K562 (cell line): ENCODE measurements around the gene DBNL. TPM values are rescaled to one million over a fixed set of nuclear protein-coding genes. Genes with fewer than 3 reads are reported as not detected.
"Not testable (repeated sequence)": the region's sequence is repeated elsewhere in the genome, so short reads cannot be mapped to it uniquely, and the experiment has no call there.

Source experiments
- ATAC-seq: fragments of 200-7000 bp; cut with Tn5 transposase; 3 replicates; pipeline ENCODE4 v1.9.1; 2020; ENCODE audit warnings: moderate library complexity
- BruUV-seq: library from RNA; stranded (reverse); fragments of 400-500 nt; replicated peaks from 2 replicates; lab custom pipeline; 2021; lab: Mats Ljungman, UMichigan
- CTCF ChIA-PET: fragments of 300-600 bp; formaldehyde crosslinking; extraction: SDS; loops from one replicate; lab custom pipeline; 2021; ENCODE audit warnings: low intra/inter-chr PET ratio; lab: Yijun Ruan, JAX
- POLR2A ChIA-PET: fragments of 300-600, 350-650 bp; sonication (Branson Sonifier 250); formaldehyde crosslinking; extraction: SDS; loops from one replicate; lab custom pipeline; 2021; ENCODE audit warnings: antibody characterized with exemption, inconsistent platforms; lab: Yijun Ruan, JAX
- DNase-seq, 4 experiments: peaks; one replicate each; pipeline versions ENCODE4 v3.0.0 to v3.0.0-alpha.2; 2011 to 2018; ENCODE audit warnings: low spot score in 3 of 4, mixed read lengths in 3 of 4; ENCODE audit errors: extremely low read depth in 1 of 4
- FAIRE-seq: peaks from 2 replicates; lab custom pipeline; 2011; peaks lifted over from hg19 to GRCh38; lab: Jason Lieb, UNC
- H2AFZ ChIP-seq: 2 replicates; pipeline ENCODE4 v1.6.0; 2011; ENCODE audit warnings: low read depth, low read length, control low read depth, inconsistent platforms
- H3K27ac ChIP-seq: fragments of 200-600 bp; 3 replicates; pipeline ENCODE4 v1.8.0; 2011; ENCODE audit warnings: low read depth, mild to moderate bottlenecking, control low read depth, inconsistent platforms, low read length, moderate library complexity, mixed read lengths; ENCODE audit errors: extremely low read depth
- H3K27me3 ChIP-seq, 2 experiments: fragments of 300-600 bp in 1 of 2; 2 replicates in 1 of 2; 3 replicates in 1 of 2; pipeline versions ENCODE4 v1.6.0 to v1.8.0; 2011; ENCODE audit warnings: inconsistent platforms in 2 of 2, low read length in 2 of 2, mild to moderate bottlenecking in 1 of 2, mixed read lengths in 1 of 2, moderate library complexity in 1 of 2; ENCODE audit not compliant: control insufficient read depth in 2 of 2, insufficient read depth in 2 of 2
- H3K36me3 ChIP-seq: fragments of 300-600 bp; 3 replicates; pipeline ENCODE4 v1.8.0; 2011; ENCODE audit warnings: mild to moderate bottlenecking, low read length, inconsistent platforms; ENCODE audit not compliant: control insufficient read depth, insufficient read depth
- H3K4me1 ChIP-seq, 2 experiments: fragments of 200-600 bp in 1 of 2; replicated peaks in 1 of 2; 2 replicates in 1 of 2; 3 replicates in 1 of 2; pipeline versions ENCODE4 v1.5.1 to v1.8.0; 2011; ENCODE audit warnings: inconsistent platforms in 2 of 2, low read length in 2 of 2, mild to moderate bottlenecking in 1 of 2, mixed read lengths in 1 of 2, moderate library complexity in 1 of 2; ENCODE audit not compliant: control insufficient read depth in 2 of 2, insufficient read depth in 2 of 2
- H3K4me2 ChIP-seq: 2 replicates; pipeline ENCODE4 v1.6.1; 2011; ENCODE audit warnings: low read length, control low read depth, inconsistent platforms, mixed read lengths; ENCODE audit not compliant: insufficient read depth
- H3K4me3 ChIP-seq: fragments of 200-600 bp; sonication (generic), shearing (Covaris generic); 2 replicates; pipeline ENCODE4 v1.5.1; 2016; ENCODE audit warnings: control low read depth, inconsistent platforms
- H3K79me2 ChIP-seq: fragments of 200-600 bp; 3 replicates; pipeline ENCODE4 v1.8.0; 2011; ENCODE audit warnings: low read length, inconsistent platforms; ENCODE audit not compliant: control insufficient read depth, insufficient read depth
- H3K9ac ChIP-seq, 2 experiments: 2 replicates each; pipeline versions ENCODE4 v1.6.0 to v1.6.1; 2011; ENCODE audit warnings: low read depth in 2 of 2, low read length in 2 of 2, control low read depth in 1 of 2, inconsistent platforms in 1 of 2, mild to moderate bottlenecking in 1 of 2, mixed read lengths in 1 of 2; ENCODE audit not compliant: insufficient read depth in 1 of 2
- H3K9me1 ChIP-seq: one replicate; pipeline ENCODE4 v1.6.0; 2011; ENCODE audit warnings: inconsistent platforms, mild to moderate bottlenecking, low read length, moderate library complexity; ENCODE audit not compliant: control insufficient read depth, insufficient read depth
- H3K9me3 ChIP-seq: replicated peaks from 2 replicates; pipeline ENCODE4 v1.5.1; 2011; ENCODE audit warnings: low read depth, low read length, inconsistent platforms; ENCODE audit not compliant: control insufficient read depth, insufficient read depth
- H4K20me1 ChIP-seq: replicated peaks from 2 replicates; pipeline ENCODE4 v1.6.1; 2011; ENCODE audit warnings: low read length, inconsistent platforms, mixed read lengths; ENCODE audit not compliant: control insufficient read depth, insufficient read depth
- RBM25 ChIP-seq: fragments of 200-400 bp; formaldehyde crosslinking; IDR thresholded peaks from 2 replicates; pipeline ENCODE4 v1.6.1; 2018; ENCODE audit warnings: low read length, low read depth, moderate library complexity; ENCODE audit not compliant: severe bottlenecking
- ZFP36 ChIP-seq: fragments of 150-350 bp; IDR thresholded peaks from 2 replicates; pipeline ENCODE4 v1.6.1; 2018; ENCODE audit warnings: low read length, low read depth; ENCODE audit not compliant: partially characterized antibody
- ZNF121 ChIP-seq: sonication (generic); formaldehyde crosslinking; conservative IDR thresholded peaks from 2 replicates; pipeline ENCODE4 v1.8.0; 2022; ENCODE audit warnings: missing genetic modification reagents
- WGBS: fragments of 100-300 bp; shearing (Covaris generic); methylation state at CpG from one replicate; pipeline ENCODE4 v1.1.6; 2016; ENCODE audit warnings: low coverage, mixed read lengths; ENCODE audit not compliant: insufficient coverage; ENCODE audit errors: missing lambda C conversion rate; 5-methylcytosine and 5-hydroxymethylcytosine counted together
- in situ Hi-C: fragments of 300-500 bp; cut with MboI; formaldehyde crosslinking; loops from 4 replicates; pipeline ENCODE4 v1.15.0; 2018; ENCODE audit warnings: inconsistent platforms, mixed read lengths
- intact Hi-C: fragments of 100-400 bp; cut with micrococcal nuclease; formaldehyde crosslinking; loops from 2 replicates; pipeline ENCODE4 v1.14.2; 2022
- polyA plus RNA-seq, 8 experiments: library from polyadenylated mRNA; depleted of rRNA in 4 of 8; stranded (reverse) in 5 of 8; unstranded in 3 of 8; fragments of >200 nt; fragmentation: Nextera tagmentation in 2 of 8; fragmentation: Illumina TruSeq in 1 of 8; extraction: Ambion mirVana in 2 of 8; extraction: Trizol in 1 of 8; gene quantifications; 2 replicates each; pipeline versions ENCODE4 v1.2.1 to v1.2.3, GENCODE V29; 2011 to 2014; ENCODE audit warnings: inconsistent platforms in 1 of 8, missing spikeins in 1 of 8
- total RNA-seq, 7 experiments: library from RNA; depleted of rRNA in 6 of 7; stranded (reverse); fragments of >200 nt in 6 of 7; fragmentation: Illumina TruSeq in 2 of 7; extraction: Trizol in 2 of 7; gene quantifications; 2 replicates each; pipeline versions ENCODE4 v1.2.1 to v1.2.3, GENCODE V29; 2011 to 2021; ENCODE audit warnings: low replicate concordance in 1 of 7

DBNL gene
- total and polyA plus RNA-seq, 9 of the 15 experiments (the other 6 are each of a cell fraction or from before 2014, with no cell fraction given), result 1.9 to 65.1 (median 38.9) TPM

- BruUV-seq, H3K9me3 ChIP-seq, intact Hi-C loops, POLR2A ChIA-PET, in situ Hi-C loops, H3K9me1 ChIP-seq, ATAC-seq, H2AFZ ChIP-seq, H3K27ac ChIP-seq, H3K36me3 ChIP-seq, H3K4me3 ChIP-seq, CTCF ChIA-PET, H3K9ac ChIP-seq, H4K20me1 ChIP-seq, H3K27me3 ChIP-seq, DNase-seq, FAIRE-seq, H3K79me2 ChIP-seq, H3K4me2 ChIP-seq: not testable (repeated sequence)
- WGBS, result 73% methylated on average over 5 of the region's 6 CpGs
- peaks cover 0 to 23% of the 10 kb centered on the region in 2 experiments; a peak in 3 of 5 replicates for H3K4me1 ChIP-seq
Observed at GRCh38 chr7:44032031-44032430, 12.5 kb upstream of the DBNL start.

DNA sequence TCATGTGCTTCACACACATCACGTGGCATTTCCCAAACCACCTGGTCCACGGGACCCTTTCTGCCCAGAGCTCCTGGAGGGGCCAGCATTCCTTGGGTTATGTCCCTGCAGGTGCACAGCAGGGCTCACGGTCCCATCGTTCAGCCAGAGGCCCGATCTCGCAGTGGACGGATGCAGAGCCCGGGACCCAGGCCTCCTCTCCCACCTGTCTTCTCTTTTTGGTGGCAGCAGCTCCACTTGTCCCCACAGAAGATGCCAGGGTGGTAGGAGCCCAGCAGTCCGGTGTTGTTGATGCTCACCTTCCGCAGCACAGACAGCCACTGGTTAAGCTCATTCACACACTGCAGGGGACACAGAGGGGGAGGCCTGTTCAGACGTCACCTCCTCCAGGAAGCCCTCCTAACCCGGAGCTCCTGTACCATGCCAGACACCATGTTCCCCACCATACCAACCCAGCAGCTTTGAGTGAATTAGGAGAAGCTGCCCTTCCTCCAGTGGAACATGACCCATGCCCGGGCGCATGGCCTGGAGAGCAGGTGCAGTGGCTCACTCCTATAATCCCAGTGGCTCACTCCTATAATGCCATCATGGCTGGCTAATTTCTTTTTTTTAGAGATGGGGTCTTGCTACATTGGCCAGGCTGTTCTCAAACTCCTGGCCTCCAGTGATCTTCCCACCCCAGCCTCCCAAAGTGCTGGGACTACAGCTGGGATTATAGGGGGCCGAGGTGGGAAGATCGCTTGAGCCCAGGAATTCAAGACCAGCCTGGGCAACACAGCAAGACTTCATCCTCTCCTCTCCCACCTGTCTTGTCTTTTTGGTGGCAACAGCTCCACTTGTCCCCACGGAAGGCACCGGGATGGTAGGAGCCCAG is 10.3 kb upstream of the DBNL start:
- H3K36me3 ChIP-seq, H3K9me1 ChIP-seq, H3K9me3 ChIP-seq, FAIRE-seq, intact Hi-C loops, H3K4me3 ChIP-seq, ATAC-seq, H4K20me1 ChIP-seq, BruUV-seq, H3K27me3 ChIP-seq, H3K9ac ChIP-seq, in situ Hi-C loops, H3K27ac ChIP-seq, CTCF ChIA-PET, H3K4me2 ChIP-seq, DNase-seq, H3K79me2 ChIP-seq, H2AFZ ChIP-seq: not testable (repeated sequence)
- POLR2A ChIA-PET, result interaction anchor here (0.6 kb wide), 1 partner anchor 501 kb away, joined by 3 read pairs; no protein-coding TSS in a partner anchor
- TF ChIP-seq ZFP36, result peak; percentile 62
- TF ChIP-seq RBM25, result peak; percentile 14
- TF ChIP-seq ZNF121 (CRISPR knock-in tag), result peak; percentile 64
- 15% methylated on average over 9 of the region's 18 CpGs for WGBS
- H3K4me1 ChIP-seq, result peaks cover 0 to 23% of the 10 kb centered on the region in 2 experiments; a peak in 3 of 5 replicates
